ENCODE measurements around the gene KRT73. TPM values are rescaled to one million over a fixed set of nuclear protein-coding genes. Genes with fewer than 3 reads are reported as not detected.

The KRT73 gene
- total and polyA plus RNA-seq, 9 of the 15 experiments (the other 6 are each of a cell fraction or from before 2014, with no cell fraction given) = 0.09 to 0.18 (median 0.13) TPM; not detected in 5

DNA sequence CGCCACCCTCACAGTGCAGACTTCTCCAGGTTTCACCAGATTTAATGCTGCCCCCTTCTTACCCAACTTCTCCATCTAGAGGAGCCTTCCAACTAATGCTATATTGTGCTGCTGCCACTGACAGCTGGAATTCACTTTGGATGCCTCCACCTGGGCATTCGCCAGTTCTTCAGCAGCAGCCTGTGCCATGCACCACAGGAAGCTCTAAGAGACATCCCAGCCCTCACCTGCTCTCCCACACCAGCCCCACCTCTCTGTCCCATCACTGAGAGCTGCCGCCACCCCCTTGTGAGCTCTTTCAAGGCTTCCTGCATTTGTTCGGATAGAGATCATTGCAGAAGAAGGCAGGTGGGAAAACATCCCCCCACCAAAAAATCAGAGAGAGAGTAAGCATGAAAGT is 38.3 kb upstream of the KRT73 start:
- Histone ChIP-seq H2AFZ (ENCODE audit: low read depth, low read length) (0 out of 2 replicates have a peak overlapping the region, but pooled peaks have one; percentile 69), H4K20me1 (replicated peaks; ENCODE audit: control insufficient read depth, insufficient read depth, low read length) (no peaks in the 10 kb centered on the region), H3K27me3 (ENCODE audit: control insufficient read depth in 2 of 2, insufficient read depth in 2 of 2, low read length in 2 of 2) (no peaks in the 10 kb centered on the region), H3K4me3 (no peak overlapping the region), H3K4me1 (replicated peaks in 1 of 2; ENCODE audit: control insufficient read depth in 2 of 2, insufficient read depth in 2 of 2, low read length in 2 of 2) (peaks cover 34 to 46% of the 10 kb centered on the region in 2 experiments), H3K36me3 (ENCODE audit: control insufficient read depth, insufficient read depth, low read length) (no peaks in the 10 kb centered on the region), H3K9me3 (replicated peaks; ENCODE audit: control insufficient read depth, insufficient read depth, low read depth, low read length) (no peaks in the 10 kb centered on the region), H3K79me2 (ENCODE audit: control insufficient read depth, insufficient read depth, low read length) (no peaks in the 10 kb centered on the region), H3K9ac (ENCODE audit: insufficient read depth in 1 of 2, low read depth in 2 of 2, low read length in 2 of 2) (no peak overlapping the region), H3K9me1 (ENCODE audit: control insufficient read depth, insufficient read depth, low read length) (no peaks in the 10 kb centered on the region), H3K4me2 (ENCODE audit: insufficient read depth, low read length) (no peak overlapping the region), H3K27ac (ENCODE audit: extremely low read depth, low read depth, low read length) (no peak overlapping the region)
- intact Hi-C loops (cut with micrococcal nuclease) (no loop called here), in situ Hi-C loops (cut with MboI) (no loop called here)
- no TSS peak for BruUV-seq (replicated peaks)
- ChIA-PET POLR2A (interaction anchor here (0.9 to 1.0 kb wide), 2 partner anchors 12 to 25 kb away, joined by 3 read pairs; no protein-coding TSS in a partner anchor), CTCF (ENCODE audit: low intra/inter-chr PET ratio) (interaction anchor here (0.6 kb wide), 1 partner anchor 790 kb away, joined by 6 read pairs; no protein-coding TSS in a partner anchor)
- 79% methylated on average over 4 of the region's 4 CpGs for WGBS (ENCODE audit: insufficient coverage, low coverage, missing lambda C conversion rate)
- ATAC-seq = no peak
- DNase-seq (ENCODE audit: extremely low read depth in 1 of 4, low spot score in 3 of 4) = no peak
- TF ChIP-seq, protein P1, sequence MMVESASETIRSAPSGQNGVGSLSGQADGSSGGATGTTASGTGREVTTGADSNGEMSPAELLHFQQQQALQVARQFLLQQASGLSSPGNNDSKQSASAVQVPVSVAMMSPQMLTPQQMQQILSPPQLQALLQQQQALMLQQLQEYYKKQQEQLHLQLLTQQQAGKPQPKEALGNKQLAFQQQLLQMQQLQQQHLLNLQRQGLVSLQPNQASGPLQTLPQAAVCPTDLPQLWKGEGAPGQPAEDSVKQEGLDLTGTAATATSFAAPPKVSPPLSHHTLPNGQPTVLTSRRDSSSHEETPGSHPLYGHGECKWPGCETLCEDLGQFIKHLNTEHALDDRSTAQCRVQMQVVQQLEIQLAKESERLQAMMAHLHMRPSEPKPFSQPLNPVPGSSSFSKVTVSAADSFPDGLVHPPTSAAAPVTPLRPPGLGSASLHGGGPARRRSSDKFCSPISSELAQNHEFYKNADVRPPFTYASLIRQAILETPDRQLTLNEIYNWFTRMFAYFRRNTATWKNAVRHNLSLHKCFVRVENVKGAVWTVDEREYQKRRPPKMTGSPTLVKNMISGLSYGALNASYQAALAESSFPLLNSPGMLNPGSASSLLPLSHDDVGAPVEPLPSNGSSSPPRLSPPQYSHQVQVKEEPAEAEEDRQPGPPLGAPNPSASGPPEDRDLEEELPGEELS (CRISPR knock-in tag; IDR thresholded peaks at IDR 0.05; ENCODE audit: borderline replicate concordance) = no peak
- TF ChIP-seq MCM5 (IDR thresholded peaks at IDR 0.05; ENCODE audit: low read depth) (no peak), KHSRP (IDR thresholded peaks at IDR 0.05) (no peak), TCF7 (IDR thresholded peaks at IDR 0.05; ENCODE audit: borderline replicate concordance) (no peak), ZNF140 (CRISPR knock-in tag; IDR thresholded peaks at IDR 0.05) (no peak), MIER1 (IDR thresholded peaks at IDR 0.05; ENCODE audit: low read depth) (no peak), FOSL1 (tag; conservative IDR thresholded peaks at IDR 0.05) (no peak), RB1 (IDR thresholded peaks at IDR 0.05; ENCODE audit: low read depth) (no peak), TAF15 (IDR thresholded peaks at IDR 0.05; ENCODE audit: low read depth, low read length) (no peak), GABPB1 (CRISPR knock-in tag; IDR thresholded peaks at IDR 0.05) (no peak), CTBP1 (IDR thresholded peaks at IDR 0.05; ENCODE audit: borderline replicate concordance) (no peak)
- TF ChIP-seq, protein P2, sequence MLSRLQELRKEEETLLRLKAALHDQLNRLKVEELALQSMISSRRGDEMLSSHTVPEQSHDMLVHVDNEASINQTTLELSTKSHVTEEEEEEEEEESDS (CRISPR knock-in tag; IDR thresholded peaks at IDR 0.05) = no peak
- FAIRE-seq = no peak
